Neuron (in vitro differentiated cells): Measurements from ENCODE around the gene KLF1.
"Not testable (repeated sequence)": the region's sequence is repeated elsewhere in the genome, so short reads cannot be mapped to it uniquely, and the experiment has no call there.

Experiments used
- H2AFZ ChIP-seq: one replicate; pipeline ENCODE4 v1.6.1; 2013; ENCODE audit warnings: low read depth, mild to moderate bottlenecking, inconsistent platforms, low read length, moderate library complexity
- H3K27me3 ChIP-seq: one replicate; pipeline ENCODE4 v1.6.1; 2013; ENCODE audit warnings: low read length; ENCODE audit not compliant: insufficient read depth
- H3K36me3 ChIP-seq: one replicate; pipeline ENCODE4 v1.6.1; 2013; ENCODE audit warnings: low read length; ENCODE audit not compliant: insufficient read depth
- H3K4me1 ChIP-seq: one replicate; pipeline ENCODE4 v1.6.1; 2013; ENCODE audit warnings: low read length; ENCODE audit not compliant: insufficient read depth
- H3K4me3 ChIP-seq: 2 replicates; pipeline ENCODE4 v1.5.1; 2013; ENCODE audit warnings: mild to moderate bottlenecking, low read length, moderate library complexity
- H3K9me3 ChIP-seq: one replicate; pipeline ENCODE4 v1.6.1; 2013; ENCODE audit warnings: low read length

KLF1 gene

GRCh38 chr19:12886969-12887747 lies at the start of gene KLF1:
Gene KLF1 (minus strand): TSS chr19:12887201. CDS start chr19:12887140, 61 bp downstream.
- peaks cover 45% of the 10 kb centered on the region for H3K27me3 ChIP-seq
- H3K36me3 ChIP-seq: no peaks in the 10 kb centered on the region
- no peak within 1 kb of the TSS for H3K4me3 ChIP-seq
- peaks cover 8% of the 10 kb centered on the region for H3K4me1 ChIP-seq
- H3K9me3 ChIP-seq: peaks cover 19% of the 10 kb centered on the region
- no peak within 1 kb of the TSS for H2AFZ ChIP-seq

GRCh38 chr19:12936582-12936981 lies 49.6 kb upstream of the KLF1 start:
- no peak overlapping the region for H2AFZ ChIP-seq
- H3K9me3 ChIP-seq: no peaks in the 10 kb centered on the region
- peaks cover 20% of the 10 kb centered on the region for H3K36me3 ChIP-seq
- H3K4me1 ChIP-seq: peaks cover 30% of the 10 kb centered on the region
- no peaks in the 10 kb centered on the region for H3K27me3 ChIP-seq
- H3K4me3 ChIP-seq: no peak overlapping the region

GRCh38 chr19:12935071-12935470 lies 48.1 kb upstream of the KLF1 start:
- Histone ChIP-seq H3K36me3 (peaks cover 13% of the 10 kb centered on the region), H3K27me3 (no peaks in the 10 kb centered on the region), H3K4me3 (no peak overlapping the region), H3K4me1 (peaks cover 25% of the 10 kb centered on the region), H3K9me3 (no peaks in the 10 kb centered on the region), H2AFZ (no peak overlapping the region)

DNA sequence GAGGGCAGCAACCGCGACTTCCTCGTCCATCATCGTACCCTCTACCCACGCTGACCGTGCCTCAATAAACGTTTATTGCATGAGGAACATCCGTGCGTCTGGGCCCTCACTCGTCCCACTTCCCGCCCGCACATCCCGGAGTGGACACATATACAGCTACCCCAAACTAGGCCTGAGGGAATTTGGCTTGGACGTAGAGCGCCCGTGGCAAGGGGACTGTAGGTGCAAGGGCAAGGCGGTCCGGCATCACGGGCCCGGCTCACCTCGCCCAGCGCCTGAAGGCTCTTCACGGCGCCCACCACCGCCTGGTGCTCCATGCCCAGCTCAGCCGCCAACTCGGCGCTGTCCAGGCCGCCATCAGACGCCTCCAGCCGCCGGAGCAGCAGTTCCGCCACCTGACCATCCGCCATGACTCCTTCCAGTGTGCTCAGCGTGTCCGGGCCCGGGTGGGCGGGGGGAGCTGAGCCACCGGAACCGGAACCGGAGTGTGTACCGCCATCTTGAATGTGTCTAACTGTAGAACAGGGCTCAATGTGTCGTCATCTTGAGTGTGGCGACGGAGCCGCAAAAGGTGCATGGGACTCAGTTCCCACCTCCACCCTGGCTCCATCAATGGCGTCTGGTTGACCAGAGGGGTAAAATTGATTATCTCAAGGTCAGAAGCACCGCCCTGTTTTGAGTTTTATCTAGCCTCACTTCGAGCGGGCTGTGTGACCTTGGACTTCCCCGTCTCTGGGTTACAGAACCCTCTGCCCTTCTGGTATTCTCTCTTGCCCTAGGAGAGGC lies 46.5 kb upstream of the KLF1 start, which contains the start of gene FARSA:
Gene FARSA (minus strand): TSS at position 425 of the 786 bp plus-strand sequence. CDS start 15 bp downstream, at position 410.
- H2AFZ ChIP-seq: peak within 1 kb of the TSS; percentile 44
- peak within 1 kb of the TSS; percentile 82 for H3K4me3 ChIP-seq
- H3K9me3 ChIP-seq: no peaks in the 10 kb centered on the region
- H3K4me1 ChIP-seq: peaks cover 16% of the 10 kb centered on the region
- peaks cover 22% of the 10 kb centered on the region for H3K36me3 ChIP-seq
- no peaks in the 10 kb centered on the region for H3K27me3 ChIP-seq

- peaks cover 12% of the 10 kb centered on the region for H3K4me1 ChIP-seq
- no peaks in the 10 kb centered on the region for H3K9me3 ChIP-seq
These were observed 45.6 kb upstream of the KLF1 start for GRCh38 chr19:12932392-12933286.

DNA sequence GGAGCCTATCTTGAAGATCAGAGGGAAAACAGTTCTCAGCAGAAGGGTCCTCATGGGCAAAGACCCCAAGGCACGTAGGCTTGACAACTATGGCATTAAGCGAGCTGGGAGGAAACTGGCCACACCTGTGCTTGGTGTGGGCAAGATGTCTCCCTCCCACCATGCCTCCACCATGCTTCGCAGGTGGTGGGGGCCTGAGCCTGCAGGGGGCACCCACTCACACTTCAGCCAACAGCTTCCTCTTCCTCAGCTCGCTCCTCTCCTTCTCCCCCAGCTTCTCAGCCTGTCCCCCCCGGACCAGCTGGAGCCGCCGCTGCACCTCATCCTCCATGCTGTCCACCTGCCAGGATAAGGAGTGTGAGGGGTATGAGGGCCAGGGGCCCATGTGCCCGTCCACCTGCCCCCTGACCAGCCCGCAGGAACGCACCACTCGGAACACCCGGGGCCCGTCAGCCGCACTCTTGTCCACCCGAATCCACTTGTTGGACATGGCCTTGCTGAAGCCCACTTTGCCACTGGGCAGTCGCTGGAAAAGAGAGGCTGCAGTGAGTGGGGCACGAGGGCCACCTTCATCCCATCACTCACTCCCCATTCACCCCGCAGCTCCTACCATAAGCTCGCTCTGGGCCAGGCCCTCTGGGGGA lies 43.1 kb upstream of the KLF1 start:
- Histone ChIP-seq H3K36me3 (peaks cover 41% of the 10 kb centered on the region), H2AFZ (no peak overlapping the region), H3K9me3 (no peaks in the 10 kb centered on the region), H3K4me1 (peaks cover 6% of the 10 kb centered on the region), H3K27me3 (no peaks in the 10 kb centered on the region), H3K4me3 (no peak overlapping the region)

More at GRCh38 chr19:12932392-12933286, 45.6 kb upstream of the KLF1 start:
- Histone ChIP-seq H3K27me3 (no peaks in the 10 kb centered on the region), H2AFZ (peak overlapping the region; percentile 44), H3K4me3 (peak overlapping the region; percentile 82), H3K36me3 (peaks cover 28% of the 10 kb centered on the region)

- Histone ChIP-seq H3K9me3 (no peaks in the 10 kb centered on the region), H3K4me1 (no peaks in the 10 kb centered on the region), H3K27me3 (no peaks in the 10 kb centered on the region), H3K4me3 (no peak overlapping the region), H2AFZ (no peak overlapping the region), H3K36me3 (peaks cover 60% of the 10 kb centered on the region)
These were observed 37.8 kb upstream of the KLF1 start for GRCh38 chr19:12924621-12925310.

GRCh38 chr19:12922959-12923358 lies 36.0 kb upstream of the KLF1 start:
- H3K27me3 ChIP-seq: no peaks in the 10 kb centered on the region
- no peak overlapping the region for H2AFZ ChIP-seq
- H3K4me3 ChIP-seq: no peak overlapping the region
- peaks cover 44% of the 10 kb centered on the region for H3K36me3 ChIP-seq
- no peaks in the 10 kb centered on the region for H3K9me3 ChIP-seq
- no peaks in the 10 kb centered on the region for H3K4me1 ChIP-seq

- H3K4me3 ChIP-seq: no peak overlapping the region
- H3K4me1 ChIP-seq: no peaks in the 10 kb centered on the region
- no peaks in the 10 kb centered on the region for H3K9me3 ChIP-seq
- H3K36me3 ChIP-seq: peaks cover 35% of the 10 kb centered on the region
- no peak overlapping the region for H2AFZ ChIP-seq
- no peaks in the 10 kb centered on the region for H3K27me3 ChIP-seq
These were observed 34.0 kb upstream of the KLF1 start for GRCh38 chr19:12921047-12921446.

GRCh38 chr19:12918253-12918652 lies 31.3 kb upstream of the KLF1 start:
- H2AFZ ChIP-seq: no peak overlapping the region
- no peak overlapping the region for H3K4me3 ChIP-seq
- H3K36me3 ChIP-seq: peaks cover 15% of the 10 kb centered on the region
- peaks cover 6% of the 10 kb centered on the region for H3K4me1 ChIP-seq
- H3K27me3 ChIP-seq: no peaks in the 10 kb centered on the region
- H3K9me3 ChIP-seq: no peaks in the 10 kb centered on the region

- H3K27me3 ChIP-seq, H3K36me3 ChIP-seq, H3K9me3 ChIP-seq, H2AFZ ChIP-seq, H3K4me3 ChIP-seq: not testable (repeated sequence)
- H3K4me1 ChIP-seq: peaks cover 18% of the 10 kb centered on the region
These were observed 28.9 kb upstream of the KLF1 start for GRCh38 chr19:12915860-12916259.
